Osteoblast (primary cell): Measurements from ENCODE around the gene PON3. TPM values are rescaled to one million over a fixed set of nuclear protein-coding genes. Genes with fewer than 3 reads are reported as not detected.
A peak's percentile ranks its signal among the peaks of the same experiment; 100 is the strongest.

Experiments
- DNase-seq: peaks from one replicate; pipeline ENCODE4 v3.0.0; 2011; ENCODE audit warnings: low spot score, mixed read lengths; ENCODE audit not compliant: insufficient read length; ENCODE audit errors: missing footprints
- H2AFZ ChIP-seq: 2 replicates; pipeline ENCODE4 v1.6.0; 2011; ENCODE audit warnings: mild to moderate bottlenecking, low read length
- H3K27ac ChIP-seq: 2 replicates; pipeline ENCODE4 v1.5.1; 2011; ENCODE audit warnings: mild to moderate bottlenecking, low read depth, low read length, moderate library complexity
- H3K27me3 ChIP-seq: 2 replicates; pipeline ENCODE4 v1.6.0; 2012; ENCODE audit warnings: mild to moderate bottlenecking, control low read depth, inconsistent platforms, low read length, moderate library complexity; ENCODE audit not compliant: insufficient read depth
- H3K36me3 ChIP-seq: 2 replicates; pipeline ENCODE4 v1.5.1; 2011; ENCODE audit warnings: mild to moderate bottlenecking, low read length, control low read depth, moderate library complexity; ENCODE audit not compliant: insufficient read depth
- H3K4me1 ChIP-seq: 2 replicates; pipeline ENCODE4 v1.5.1; 2011; ENCODE audit warnings: mild to moderate bottlenecking, low read length, control low read depth, moderate library complexity; ENCODE audit not compliant: insufficient read depth
- H3K4me2 ChIP-seq: 2 replicates; pipeline ENCODE4 v1.6.0; 2011; ENCODE audit warnings: mild to moderate bottlenecking, low read length; ENCODE audit not compliant: insufficient read depth
- H3K4me3 ChIP-seq: fragments of 200-600 bp; sonication (generic); 3 replicates; pipeline ENCODE4 v1.5.1; 2012; ENCODE audit warnings: mild to moderate bottlenecking, low read length, inconsistent platforms; ENCODE audit not compliant: insufficient read depth
- H3K79me2 ChIP-seq: 2 replicates; pipeline ENCODE4 v1.6.0; 2012; ENCODE audit warnings: mild to moderate bottlenecking, low read length, control low read depth, inconsistent platforms; ENCODE audit not compliant: insufficient read depth
- H3K9me3 ChIP-seq: 2 replicates; pipeline ENCODE4 v1.5.1; 2011; ENCODE audit warnings: low read depth, low read length, control low read depth
- H4K20me1 ChIP-seq: 2 replicates; pipeline ENCODE4 v1.6.0; 2012; ENCODE audit warnings: mild to moderate bottlenecking, low read length, control low read depth; ENCODE audit not compliant: insufficient read depth
- total RNA-seq: library from RNA; depleted of rRNA; stranded (reverse); fragments of >200 nt; gene quantifications from 2 replicates; pipeline ENCODE4 v1.2.3, GENCODE V29; 2012
- TF ChIP-seq, protein P1 (sequence below): IDR thresholded peaks from 2 replicates; pipeline ENCODE4 v1.5.1; 2011; ENCODE audit warnings: mild to moderate bottlenecking, low read depth, low read length, moderate library complexity; ENCODE audit errors: extremely low read depth

The PON3 gene
- total RNA-seq = 0.72 and 0.88 TPM in 2 replicates

GRCh38 chr7:95396136-95397032 lies at the start of gene PON3:
Gene PON3, minus strand, starts transcription at chr7:95396375. Its CDS starts 25 bp downstream, at chr7:95396350.
- Histone ChIP-seq H3K36me3 (no peaks in the 10 kb centered on the region), H3K4me1 (no peaks in the 10 kb centered on the region), H3K4me3 (peak within 1 kb of the TSS; percentile 65), H2AFZ (peak within 1 kb of the TSS; percentile 86), H3K4me2 (peak within 1 kb of the TSS; percentile 76), H3K9me3 (no peaks in the 10 kb centered on the region), H4K20me1 (no peaks in the 10 kb centered on the region), H3K27ac (no peak within 1 kb of the TSS), H3K79me2 (no peaks in the 10 kb centered on the region), H3K27me3 (peaks cover 17% of the 10 kb centered on the region)
- TF ChIP-seq, protein P1, sequence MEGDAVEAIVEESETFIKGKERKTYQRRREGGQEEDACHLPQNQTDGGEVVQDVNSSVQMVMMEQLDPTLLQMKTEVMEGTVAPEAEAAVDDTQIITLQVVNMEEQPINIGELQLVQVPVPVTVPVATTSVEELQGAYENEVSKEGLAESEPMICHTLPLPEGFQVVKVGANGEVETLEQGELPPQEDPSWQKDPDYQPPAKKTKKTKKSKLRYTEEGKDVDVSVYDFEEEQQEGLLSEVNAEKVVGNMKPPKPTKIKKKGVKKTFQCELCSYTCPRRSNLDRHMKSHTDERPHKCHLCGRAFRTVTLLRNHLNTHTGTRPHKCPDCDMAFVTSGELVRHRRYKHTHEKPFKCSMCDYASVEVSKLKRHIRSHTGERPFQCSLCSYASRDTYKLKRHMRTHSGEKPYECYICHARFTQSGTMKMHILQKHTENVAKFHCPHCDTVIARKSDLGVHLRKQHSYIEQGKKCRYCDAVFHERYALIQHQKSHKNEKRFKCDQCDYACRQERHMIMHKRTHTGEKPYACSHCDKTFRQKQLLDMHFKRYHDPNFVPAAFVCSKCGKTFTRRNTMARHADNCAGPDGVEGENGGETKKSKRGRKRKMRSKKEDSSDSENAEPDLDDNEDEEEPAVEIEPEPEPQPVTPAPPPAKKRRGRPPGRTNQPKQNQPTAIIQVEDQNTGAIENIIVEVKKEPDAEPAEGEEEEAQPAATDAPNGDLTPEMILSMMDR = no peak
- peak; percentile 77 for DNase-seq

GRCh38 chr7:95444796-95445195 lies 48.6 kb upstream of the PON3 start:
- TF ChIP-seq, protein P1 = no peak
- Histone ChIP-seq H3K27ac (no peak overlapping the region), H3K4me3 (no peak overlapping the region), H2AFZ (no peak overlapping the region), H4K20me1 (no peaks in the 10 kb centered on the region), H3K36me3 (no peaks in the 10 kb centered on the region), H3K9me3 (no peaks in the 10 kb centered on the region), H3K79me2 (no peaks in the 10 kb centered on the region), H3K4me1 (no peaks in the 10 kb centered on the region), H3K4me2 (no peak overlapping the region), H3K27me3 (no peaks in the 10 kb centered on the region)
- no peak for DNase-seq

- Histone ChIP-seq H3K27ac (no peak overlapping the region), H3K79me2 (no peaks in the 10 kb centered on the region), H3K9me3 (no peaks in the 10 kb centered on the region), H3K4me1 (no peaks in the 10 kb centered on the region), H3K27me3 (no peaks in the 10 kb centered on the region), H3K4me3 (no peak overlapping the region), H4K20me1 (no peaks in the 10 kb centered on the region), H3K4me2 (no peak overlapping the region), H3K36me3 (no peaks in the 10 kb centered on the region), H2AFZ (no peak overlapping the region)
- DNase-seq = no peak
- TF ChIP-seq, protein P1 = no peak
These were observed 45.1 kb upstream of the PON3 start for GRCh38 chr7:95441042-95441823.
